ENCODE results near the gene KRT83. TPM values are rescaled to one million over a fixed set of nuclear protein-coding genes. Genes with fewer than 3 reads are reported as not detected.

KRT83 gene
- polyA plus RNA-seq, 1 experiment: 0.07 TPM

- CTCF ChIA-PET: interaction anchor here (6.0 kb wide), 1 partner anchor 12 kb away, joined by 53 read pairs; no protein-coding TSS in a partner anchor
- TF ChIP-seq CTCF (IDR thresholded peaks at IDR 0.05; ENCODE audit: insufficient read depth, low read depth, low read length): no peak
- Histone ChIP-seq H3K27me3 (ENCODE audit: control insufficient read depth, insufficient read depth, low read length) (no peaks in the 10 kb centered on the region; the same call in none of the 2 replicates), H3K4me3 (ENCODE audit: low read depth, low read length) (no peak overlapping the region), H3K36me3 (ENCODE audit: control insufficient read depth, insufficient read depth, low read length) (no peaks in the 10 kb centered on the region)
- POLR2A ChIA-PET: no interaction called here
- DNase-seq (ENCODE audit: low read depth): no peak
Observed at GRCh38 chr12:52314511-52314910, 6.7 kb downstream of the KRT83 start.

- no peak for DNase-seq (ENCODE audit: low read depth)
- no peaks in the 10 kb centered on the region for H3K36me3 ChIP-seq (ENCODE audit: control insufficient read depth, insufficient read depth, low read length)
- no peaks in the 10 kb centered on the region; the same call in none of the 2 replicates for H3K27me3 ChIP-seq (ENCODE audit: control insufficient read depth, insufficient read depth, low read length)
- no peak for TF ChIP-seq CTCF (IDR thresholded peaks at IDR 0.05; ENCODE audit: insufficient read depth, low read depth, low read length)
- H3K4me3 ChIP-seq (ENCODE audit: low read depth, low read length): no peak overlapping the region
- CTCF ChIA-PET: interaction anchor here (6.0 kb wide), 1 partner anchor 13 kb away, joined by 53 read pairs; no protein-coding TSS in a partner anchor
- POLR2A ChIA-PET: no interaction called here
Observed at GRCh38 chr12:52313926-52314325, 7.3 kb downstream of the KRT83 start.

- no peak for TF ChIP-seq CTCF (IDR thresholded peaks at IDR 0.05; ENCODE audit: insufficient read depth, low read depth, low read length)
- H3K4me3 ChIP-seq (ENCODE audit: low read depth, low read length): no peak overlapping the region
- no peaks in the 10 kb centered on the region for H3K36me3 ChIP-seq (ENCODE audit: control insufficient read depth, insufficient read depth, low read length)
- ChIA-PET CTCF (interaction anchor here (6.0 kb wide), 1 partner anchor 13 kb away, joined by 53 read pairs; no protein-coding TSS in a partner anchor), POLR2A (no interaction called here)
- DNase-seq (ENCODE audit: low read depth): no peak
- H3K27me3 ChIP-seq (ENCODE audit: control insufficient read depth, insufficient read depth, low read length): no peaks in the 10 kb centered on the region; the same call in none of the 2 replicates
Observed at GRCh38 chr12:52313461-52313860, 7.7 kb downstream of the KRT83 start.

GRCh38 chr12:52312086-52312485 lies 9.1 kb downstream of the KRT83 start:
- Histone ChIP-seq H3K27me3 (ENCODE audit: control insufficient read depth, insufficient read depth, low read length) (no peaks in the 10 kb centered on the region; the same call in 1 of the 2 replicates), H3K36me3 (ENCODE audit: control insufficient read depth, insufficient read depth, low read length) (no peaks in the 10 kb centered on the region), H3K4me3 (ENCODE audit: low read depth, low read length) (no peak overlapping the region)
- no peak for DNase-seq (ENCODE audit: low read depth)
- TF ChIP-seq CTCF (IDR thresholded peaks at IDR 0.05; ENCODE audit: insufficient read depth, low read depth, low read length): no peak
- CTCF ChIA-PET: interaction anchor here (0.8 to 6.0 kb wide), 5 partner anchors 15 to 168 kb away, joined by 3 to 53 read pairs (median 7); no protein-coding TSS in a partner anchor
- POLR2A ChIA-PET: no interaction called here

- Histone ChIP-seq H3K4me3 (ENCODE audit: low read depth, low read length) (no peak overlapping the region), H3K36me3 (ENCODE audit: control insufficient read depth, insufficient read depth, low read length) (no peaks in the 10 kb centered on the region), H3K27me3 (ENCODE audit: control insufficient read depth, insufficient read depth, low read length) (no peaks in the 10 kb centered on the region; the same call in 1 of the 2 replicates)
- ChIA-PET CTCF (interaction anchor here (0.8 to 6.0 kb wide), 11 partner anchors 8 to 168 kb away, joined by 3 to 53 read pairs (median 6); partner anchors contain the start of gene KRT80), POLR2A (no interaction called here)
- no peak for TF ChIP-seq CTCF (IDR thresholded peaks at IDR 0.05; ENCODE audit: insufficient read depth, low read depth, low read length)
- DNase-seq (ENCODE audit: low read depth): no peak
Observed at GRCh38 chr12:52311285-52311648, 9.9 kb downstream of the KRT83 start.

All from BJ (cell line).